GM06990 (cell line): ENCODE data around the gene ARHGEF17.

Source experiments
- DNase-seq: peaks from one replicate; pipeline ENCODE4 v3.0.0-alpha.2; 2011; ENCODE audit not compliant: insufficient read length; ENCODE audit errors: extremely low read depth
- H3K27me3 ChIP-seq: replicated peaks from 2 replicates; pipeline ENCODE4 v1.6.0; 2011; ENCODE audit warnings: low read length; ENCODE audit not compliant: control insufficient read depth, insufficient read depth
- H3K36me3 ChIP-seq: 2 replicates; pipeline ENCODE4 v1.5.1; 2011; ENCODE audit warnings: low read length; ENCODE audit not compliant: control insufficient read depth, insufficient read depth
- H3K4me3 ChIP-seq: replicated peaks from 2 replicates; pipeline ENCODE4 v1.5.1; 2011; ENCODE audit warnings: low read depth, mild to moderate bottlenecking, control low read depth, low read length
- CTCF ChIP-seq: IDR thresholded peaks from 2 replicates; pipeline ENCODE4 v1.5.1; 2011; ENCODE audit warnings: low read length, control low read depth, mild to moderate bottlenecking, inconsistent platforms; ENCODE audit not compliant: insufficient read depth, poor library complexity, severe bottlenecking

The ARHGEF17 gene

GRCh38 chr11:73307323-73308002 is 613 bp upstream of the ARHGEF17 start:
- peak; percentile 88 for DNase-seq
- Histone ChIP-seq H3K36me3 (no peaks in the 10 kb centered on the region), H3K27me3 (no peaks in the 10 kb centered on the region), H3K4me3 (peak overlapping the region; percentile 80)
- peak; percentile 80 for TF ChIP-seq CTCF

GRCh38 chr11:73308961-73309919 is 1.2 kb downstream of the ARHGEF17 start:
- H3K27me3 ChIP-seq: no peaks in the 10 kb centered on the region
- H3K36me3 ChIP-seq: no peaks in the 10 kb centered on the region
- peak overlapping the region; percentile 80 for H3K4me3 ChIP-seq
- DNase-seq: no peak
- TF ChIP-seq CTCF: no peak

- TF ChIP-seq CTCF: no peak
- Histone ChIP-seq H3K4me3 (no peak overlapping the region), H3K27me3 (no peaks in the 10 kb centered on the region), H3K36me3 (no peaks in the 10 kb centered on the region)
- no peak for DNase-seq
These were observed 2.0 kb downstream of the ARHGEF17 start for GRCh38 chr11:73310076-73310475.

GRCh38 chr11:73310661-73311393 is 2.8 kb downstream of the ARHGEF17 start:
- H3K27me3 ChIP-seq: no peaks in the 10 kb centered on the region
- no peak for DNase-seq
- TF ChIP-seq CTCF: no peak
- H3K4me3 ChIP-seq: no peak overlapping the region
- no peaks in the 10 kb centered on the region for H3K36me3 ChIP-seq

GRCh38 chr11:73311394-73311869 is 3.4 kb downstream of the ARHGEF17 start:
- Histone ChIP-seq H3K4me3 (no peak overlapping the region), H3K27me3 (no peaks in the 10 kb centered on the region), H3K36me3 (no peaks in the 10 kb centered on the region)
- no peak for TF ChIP-seq CTCF
- no peak for DNase-seq
